NCI-H2227 (cell line): ENCODE data around the gene MPPED2.

Source experiments
- DNase-seq: peaks from one replicate; lab custom pipeline; 2025; ENCODE audit not compliant: unreplicated experiment; lab: John Stamatoyannopoulos, UW

The MPPED2 gene, protein sequence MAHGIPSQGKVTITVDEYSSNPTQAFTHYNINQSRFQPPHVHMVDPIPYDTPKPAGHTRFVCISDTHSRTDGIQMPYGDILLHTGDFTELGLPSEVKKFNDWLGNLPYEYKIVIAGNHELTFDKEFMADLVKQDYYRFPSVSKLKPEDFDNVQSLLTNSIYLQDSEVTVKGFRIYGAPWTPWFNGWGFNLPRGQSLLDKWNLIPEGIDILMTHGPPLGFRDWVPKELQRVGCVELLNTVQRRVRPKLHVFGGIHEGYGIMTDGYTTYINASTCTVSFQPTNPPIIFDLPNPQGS

GRCh38 chr11:30586251-30587144 is at the start of gene MPPED2:
Gene MPPED2 (minus strand): TSS chr11:30586353. CDS start chr11:30580373, 5,980 bp downstream.
- DNase-seq, result peak; percentile 12

DNA sequence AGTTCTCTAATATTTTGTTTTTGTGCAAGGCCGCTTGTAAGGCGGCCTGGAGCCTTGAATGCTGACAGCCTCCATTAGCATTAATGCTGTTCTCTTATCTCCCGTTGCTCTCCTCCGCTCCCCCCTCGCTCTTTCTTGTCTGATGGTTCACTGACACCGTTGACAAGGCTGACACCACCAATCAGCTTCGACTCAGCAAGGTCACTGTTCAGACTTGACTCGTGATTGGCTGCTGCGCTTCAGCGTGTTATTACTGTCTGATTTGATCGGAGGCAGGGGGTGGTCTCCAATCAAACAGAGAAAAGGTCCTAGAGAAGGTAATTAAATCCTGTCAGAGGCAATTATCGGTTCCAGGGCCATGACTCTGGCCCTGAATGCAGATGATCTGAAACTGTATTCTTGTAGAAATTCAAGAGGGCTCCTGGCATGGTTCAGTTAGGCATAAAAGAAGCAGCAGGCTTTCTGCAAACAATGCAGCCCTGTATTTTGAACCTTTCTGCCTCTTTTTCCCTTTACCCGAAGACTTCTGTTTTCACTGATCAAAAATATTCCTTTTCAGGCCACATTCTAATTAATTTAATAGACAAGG is 49.3 kb upstream of the MPPED2 start:
- DNase-seq, result peak; percentile 36

DNA sequence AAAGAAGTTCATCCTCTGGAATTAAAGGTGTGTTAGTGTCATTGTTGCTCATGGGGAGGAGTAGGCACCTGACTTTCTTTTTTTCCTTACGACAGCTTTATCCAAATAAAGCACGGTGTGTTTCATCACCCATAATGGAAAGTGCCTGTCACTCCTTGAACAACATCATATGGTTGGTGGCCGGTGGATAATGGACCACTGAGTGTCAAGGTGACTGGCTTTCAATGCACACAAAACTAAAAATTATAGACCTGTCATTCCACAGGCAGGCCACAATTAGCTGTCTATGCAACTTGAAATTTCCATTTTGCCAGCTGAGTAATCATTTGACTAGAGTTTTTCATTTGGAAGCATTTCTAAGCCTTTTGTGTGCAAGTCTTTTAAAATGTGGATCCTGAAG is 45.0 kb upstream of the MPPED2 start:
- DNase-seq, result no peak

DNA sequence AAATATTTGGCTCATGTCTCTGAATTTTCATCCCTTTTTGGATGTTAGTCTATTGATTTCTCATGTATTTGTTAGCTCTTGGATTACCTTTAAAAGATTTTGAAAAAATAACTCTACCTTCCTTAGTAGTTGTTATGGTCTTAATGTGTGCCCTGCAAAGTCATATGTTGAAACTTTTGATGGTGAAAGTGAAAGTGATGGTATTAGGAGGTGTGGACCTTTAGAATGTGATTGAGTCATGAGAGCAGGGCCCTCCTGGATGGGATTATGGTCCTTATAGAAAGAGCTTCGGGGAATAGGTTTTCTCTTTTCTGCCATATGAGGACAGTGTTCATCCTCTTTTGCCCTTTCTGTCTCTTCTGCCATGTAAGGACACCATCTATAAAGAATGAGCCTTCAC is 33.6 kb upstream of the MPPED2 start:
- no peak for DNase-seq

GRCh38 chr11:30617762-30618161 is 31.6 kb upstream of the MPPED2 start:
- no peak for DNase-seq

GRCh38 chr11:30610628-30611027 is 24.5 kb upstream of the MPPED2 start:
- no peak for DNase-seq

- DNase-seq, result no peak
These were observed 22.4 kb upstream of the MPPED2 start for GRCh38 chr11:30608534-30608933.

DNA sequence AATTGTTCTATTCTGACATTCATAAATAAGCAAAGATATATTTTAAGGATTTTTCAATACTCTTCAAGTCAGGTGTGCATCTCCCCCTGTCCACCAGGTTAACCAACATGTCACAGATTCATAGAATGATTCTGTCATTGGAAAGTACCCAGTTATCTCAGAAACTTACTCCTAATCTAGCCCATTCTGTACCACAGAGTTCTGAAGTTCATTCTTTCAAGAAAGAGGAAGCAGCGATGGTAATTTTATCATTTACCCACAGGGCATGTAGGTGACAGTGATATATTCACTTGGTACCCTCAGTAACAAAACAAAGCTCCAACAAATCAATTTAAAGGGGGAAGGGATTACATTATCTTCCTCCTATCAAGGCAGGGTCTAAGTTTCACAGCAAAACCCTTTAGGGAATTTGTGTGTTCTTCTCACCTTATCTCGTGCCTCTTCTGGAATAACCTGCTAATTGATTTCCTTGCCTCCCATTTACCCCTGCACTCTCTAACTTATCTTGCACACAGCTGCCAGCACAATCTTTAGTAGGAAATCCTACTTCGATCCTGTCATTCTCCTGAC is 19.0 kb upstream of the MPPED2 start:
- DNase-seq, result no peak

DNA sequence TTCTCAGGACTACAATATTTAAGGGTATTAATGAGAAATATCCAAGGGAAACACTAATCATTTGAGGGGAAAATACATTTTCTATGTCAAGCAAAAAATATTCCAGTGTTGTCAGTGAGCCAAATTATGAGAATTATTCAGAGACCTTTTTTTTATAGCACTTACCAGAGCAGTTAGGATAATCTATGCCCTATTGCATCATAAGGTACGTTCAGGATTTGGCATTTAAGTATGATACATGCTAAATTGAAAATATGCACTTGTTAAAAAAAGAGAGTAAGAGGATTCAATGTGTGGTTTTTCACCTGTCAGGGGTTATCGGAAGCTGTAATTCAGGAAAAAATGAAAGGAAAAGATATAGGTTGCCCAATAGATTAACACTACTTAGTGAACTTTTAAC is 17.2 kb upstream of the MPPED2 start:
- no peak for DNase-seq

GRCh38 chr11:30596832-30597231 is 10.7 kb upstream of the MPPED2 start:
- no peak for DNase-seq

GRCh38 chr11:30595934-30596333 is 9.8 kb upstream of the MPPED2 start:
- no peak for DNase-seq

DNA sequence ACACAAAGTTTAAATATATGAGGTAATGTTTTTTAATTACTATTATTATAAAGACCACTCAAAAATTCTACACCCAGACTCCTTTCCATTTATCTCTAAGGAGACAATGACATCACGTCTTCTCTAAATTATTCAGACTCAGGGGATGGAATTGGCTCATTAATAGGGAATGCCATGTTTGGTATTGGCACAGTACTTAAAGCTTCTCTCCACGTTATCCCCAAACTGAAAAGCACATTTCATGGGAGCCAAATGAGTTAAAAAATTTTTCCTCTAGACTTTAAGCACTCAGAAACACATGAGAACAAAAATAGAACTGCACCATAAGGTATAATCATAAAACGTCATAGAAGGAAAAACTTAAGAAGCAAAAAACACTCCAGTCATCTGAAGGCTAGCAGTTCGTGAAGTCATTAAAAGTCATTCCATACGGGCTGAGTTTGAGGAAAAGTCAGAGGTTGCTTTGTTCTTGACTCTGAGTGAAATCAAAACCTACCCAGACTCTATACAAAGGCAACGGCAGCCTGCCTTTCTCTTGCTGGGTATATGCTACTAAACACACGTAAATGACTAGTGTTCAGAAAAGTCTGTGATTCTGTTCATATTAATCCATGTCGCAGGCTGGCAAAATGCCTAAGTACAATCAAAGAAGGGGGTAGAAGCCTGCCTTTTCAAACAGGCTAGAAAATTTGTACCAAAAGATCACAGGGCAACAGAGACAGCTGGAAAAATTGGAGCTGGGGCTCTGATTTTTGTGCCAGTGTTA is 8.7 kb upstream of the MPPED2 start:
- DNase-seq, result no peak

DNA sequence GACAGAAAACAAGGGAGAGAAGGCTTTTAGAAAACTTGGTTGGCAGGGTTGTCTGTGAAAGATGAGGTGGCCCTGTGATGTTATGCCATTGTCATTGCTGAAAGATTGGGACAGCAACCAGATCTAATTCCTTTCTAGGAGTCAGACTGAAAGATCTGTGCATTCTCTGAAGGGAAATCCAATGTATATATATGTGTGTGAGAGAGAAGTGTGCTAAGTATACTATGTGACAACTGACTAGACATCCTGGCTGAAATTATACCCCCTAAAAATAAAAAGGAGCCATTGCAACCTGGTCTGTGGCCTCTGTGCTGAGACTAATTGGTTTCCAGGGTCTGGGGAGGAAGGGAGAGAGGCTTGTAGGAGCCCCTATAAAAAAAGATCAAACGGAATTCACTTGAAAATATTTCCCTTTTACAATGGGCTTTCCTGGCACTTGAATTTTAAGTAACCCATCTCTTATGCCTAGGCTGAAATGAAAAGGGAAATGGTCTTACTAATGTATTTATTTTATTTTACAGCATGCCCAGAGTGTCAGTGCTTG is 1.2 kb upstream of the MPPED2 start:
- DNase-seq, result no peak

GRCh38 chr11:30585892-30586250 is 282 bp downstream of the MPPED2 start:
- peak; percentile 22 for DNase-seq

DNA sequence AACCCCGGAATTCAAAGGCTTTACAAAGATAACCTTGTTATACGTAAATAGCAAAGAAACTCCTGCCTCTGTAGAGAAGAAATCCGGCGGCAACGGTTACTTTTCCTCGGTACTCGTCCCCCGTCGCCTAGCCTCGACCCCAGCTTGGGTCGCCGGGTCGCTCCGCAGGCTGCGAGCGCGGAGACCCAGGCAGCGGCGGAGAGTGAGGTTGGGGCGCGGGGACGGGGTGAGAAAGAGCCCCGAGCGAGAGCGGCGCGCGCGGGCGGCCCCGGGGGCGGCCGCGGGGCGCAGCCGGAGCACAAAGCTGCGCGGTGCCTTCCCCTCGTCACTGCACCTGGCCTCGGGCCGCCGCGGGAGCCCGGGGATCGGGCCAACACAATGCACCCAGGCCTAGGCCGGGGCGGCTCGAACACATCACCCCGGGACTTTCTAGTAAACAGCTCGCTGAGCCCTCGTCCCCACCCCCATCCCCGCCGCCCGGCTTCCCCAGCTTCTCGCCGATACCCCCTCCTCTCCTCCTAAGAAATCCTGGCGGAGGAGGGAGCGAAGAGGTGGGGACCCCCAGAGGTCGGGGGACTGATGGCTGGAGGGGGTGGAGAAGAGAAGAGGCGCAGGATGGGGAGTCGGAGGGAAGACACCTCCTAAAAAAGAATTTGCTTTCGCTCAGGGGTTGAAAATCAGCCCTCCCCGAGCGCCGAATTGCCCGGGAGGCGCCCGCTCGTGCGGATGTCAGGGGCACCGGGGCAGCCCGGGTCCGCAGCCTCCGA is 845 bp downstream of the MPPED2 start:
- DNase-seq, result no peak

GRCh38 chr11:30583476-30584280 is 2.5 kb downstream of the MPPED2 start:
- no peak for DNase-seq

DNA sequence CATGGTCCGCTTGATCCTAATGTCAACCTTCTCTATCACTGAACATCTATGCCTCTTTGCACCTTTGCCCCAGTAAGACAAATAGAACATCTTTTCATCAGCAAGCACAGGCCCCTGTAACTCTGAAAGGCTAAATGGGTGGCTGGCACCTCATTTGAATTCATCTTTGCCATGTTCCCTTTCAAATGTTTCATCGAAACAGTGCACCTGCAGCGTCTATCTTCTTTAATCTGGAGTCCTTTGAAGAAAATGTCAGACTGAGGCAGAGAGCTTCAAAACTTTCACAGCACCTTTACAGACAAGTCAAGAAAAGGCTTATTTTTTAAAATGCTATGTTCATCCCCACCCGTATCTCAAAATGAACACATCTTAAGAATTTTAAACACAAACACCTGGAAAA is 3.4 kb downstream of the MPPED2 start:
- no peak for DNase-seq

- no peak for DNase-seq
These were observed 4.5 kb downstream of the MPPED2 start for GRCh38 chr11:30581675-30582074.

DNA sequence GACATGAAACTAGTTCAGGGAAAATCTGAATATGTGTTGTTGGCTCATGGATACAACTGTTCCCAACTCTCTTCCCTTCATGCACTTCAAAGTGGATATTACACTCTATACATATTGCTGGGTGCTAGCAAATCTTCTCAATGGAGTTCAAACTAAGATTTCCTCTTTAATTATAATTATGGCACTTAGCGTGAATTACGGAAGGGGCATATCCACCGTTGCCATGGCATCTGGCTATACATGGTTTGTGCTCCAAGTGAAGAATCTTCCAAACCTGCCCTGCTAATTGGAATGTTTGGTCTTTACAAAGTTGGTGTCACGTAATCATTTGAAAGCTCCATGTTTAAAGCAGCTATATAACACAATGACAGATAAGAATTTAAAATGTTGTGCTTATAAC is 5.6 kb downstream of the MPPED2 start:
- DNase-seq, result no peak
